CD14-positive monocyte (primary cell): ENCODE measurements around the gene CELF2. TPM values are rescaled to one million over a fixed set of nuclear protein-coding genes. Genes with fewer than 3 reads are reported as not detected.
A peak's percentile ranks its signal among the peaks of the same experiment; 100 is the strongest.

Experiments
- DNase-seq, 3 donors: peaks; one replicate each; pipeline ENCODE4 v3.0.0-alpha.2; 2011 to 2022
- H2AFZ ChIP-seq: 2 replicates; pipeline ENCODE4 v1.6.0; 2012; ENCODE audit warnings: mild to moderate bottlenecking, low read depth, low read length, inconsistent platforms; ENCODE audit not compliant: insufficient read depth, poor library complexity, severe bottlenecking
- H3K27ac ChIP-seq, 2 donors: 1 replicate in 1 of 2; 2 replicates in 1 of 2; pipeline ENCODE4 v1.5.1; 2012 to 2013; ENCODE audit warnings: low read length in 2 of 2, control low read depth in 1 of 2, inconsistent platforms in 1 of 2, low read depth in 1 of 2, mild to moderate bottlenecking in 1 of 2
- H3K27me3 ChIP-seq, 2 donors: one replicate each; pipeline versions ENCODE4 v1.6.0 to v1.6.1; 2011 to 2013; ENCODE audit warnings: low read length in 2 of 2; ENCODE audit not compliant: control insufficient read depth in 2 of 2, insufficient read depth in 2 of 2
- H3K36me3 ChIP-seq, 2 donors: replicated peaks in 1 of 2; 1 replicate in 1 of 2; 2 replicates in 1 of 2; pipeline versions ENCODE4 v1.5.1 to v1.6.1; 2012 to 2013; ENCODE audit warnings: low read length in 2 of 2, control low read depth in 1 of 2, inconsistent platforms in 1 of 2, mild to moderate bottlenecking in 1 of 2; ENCODE audit not compliant: insufficient read depth in 2 of 2, control insufficient read depth in 1 of 2
- H3K4me1 ChIP-seq, 2 donors: 1 replicate in 1 of 2; 2 replicates in 1 of 2; pipeline versions ENCODE4 v1.5.1 to v1.6.1; 2012 to 2013; ENCODE audit warnings: low read length in 2 of 2, control low read depth in 1 of 2, inconsistent platforms in 1 of 2, mild to moderate bottlenecking in 1 of 2, moderate library complexity in 1 of 2; ENCODE audit not compliant: insufficient read depth in 2 of 2, control insufficient read depth in 1 of 2
- H3K4me2 ChIP-seq: replicated peaks from 2 replicates; pipeline ENCODE3; 2012; ENCODE audit warnings: low read length, moderate library complexity, mild to moderate bottlenecking; ENCODE audit not compliant: poor library complexity, severe bottlenecking; ENCODE audit errors: extremely low read depth
- H3K4me3 ChIP-seq, 3 experiments: fragments of 200-600 bp in 1 of 3; sonication (generic) in 1 of 3; replicated peaks in 1 of 3; 1 replicate in 2 of 3; 2 replicates in 1 of 3; pipeline ENCODE4 v1.5.1; 2011 to 2013; ENCODE audit warnings: low read length in 3 of 3, mild to moderate bottlenecking in 3 of 3, control low read depth in 2 of 3, low read depth in 2 of 3, inconsistent platforms in 1 of 3, moderate library complexity in 1 of 3
- H3K79me2 ChIP-seq: 2 replicates; pipeline ENCODE4 v1.6.0; 2012; ENCODE audit warnings: mild to moderate bottlenecking, control low read depth, inconsistent platforms, low read length, moderate library complexity; ENCODE audit not compliant: insufficient read depth
- H3K9ac ChIP-seq: 2 replicates; pipeline ENCODE4 v1.6.0; 2017; ENCODE audit warnings: low read length, mild to moderate bottlenecking; ENCODE audit not compliant: insufficient read depth, poor library complexity, severe bottlenecking
- H3K9me3 ChIP-seq, 2 donors: replicated peaks in 1 of 2; 1 replicate in 1 of 2; 2 replicates in 1 of 2; pipeline versions ENCODE4 v1.5.1 to v1.6.1; 2012 to 2013; ENCODE audit warnings: low read length in 2 of 2, control low read depth in 1 of 2; ENCODE audit not compliant: control insufficient read depth in 1 of 2, insufficient read depth in 1 of 2
- H4K20me1 ChIP-seq: 2 replicates; pipeline ENCODE4 v1.6.0; 2012; ENCODE audit warnings: mild to moderate bottlenecking, low read length, control low read depth, moderate library complexity; ENCODE audit not compliant: insufficient read depth
- H3K27ac Mint-ChIP-seq, 7 donors: one replicate each; pipeline ENCODE4 v1.8.0; 2020; ENCODE audit warnings: mild to moderate bottlenecking in 7 of 7, mixed read lengths in 7 of 7, moderate library complexity in 6 of 7, inconsistent platforms in 2 of 7
- H3K27me3 Mint-ChIP-seq, 3 donors: one replicate each; pipeline ENCODE4 v1.8.0; 2021 to 2022; ENCODE audit warnings: low read depth in 3 of 3, mild to moderate bottlenecking in 3 of 3, mixed read lengths in 3 of 3, moderate library complexity in 3 of 3, inconsistent platforms in 1 of 3
- H3K36me3 Mint-ChIP-seq, 2 donors: one replicate each; pipeline ENCODE4 v1.8.0; 2020; ENCODE audit warnings: mixed read lengths in 2 of 2, inconsistent platforms in 1 of 2, mild to moderate bottlenecking in 1 of 2
- H3K4me1 Mint-ChIP-seq: one replicate; pipeline ENCODE4 v1.8.0; 2020; ENCODE audit warnings: mild to moderate bottlenecking, mixed read lengths
- H3K4me3 Mint-ChIP-seq, 2 donors: one replicate each; pipeline ENCODE4 v1.8.0; 2020; ENCODE audit warnings: mild to moderate bottlenecking in 2 of 2, mixed read lengths in 2 of 2, moderate library complexity in 1 of 2
- H3K9me3 Mint-ChIP-seq, 7 donors: one replicate each; pipeline ENCODE4 v1.8.0; 2020 to 2022; ENCODE audit warnings: mixed read lengths in 7 of 7, mild to moderate bottlenecking in 6 of 7, moderate library complexity in 6 of 7, inconsistent platforms in 2 of 7
- CTCF ChIP-seq: fragments of 200-600 bp; IDR thresholded peaks from one replicate; pipeline ENCODE4 v1.8.0; 2022; ENCODE audit warnings: antibody characterized with exemption, mild to moderate bottlenecking
- WGBS: methylation state at CpG from one replicate; pipeline ENCODE4 v1.1.5; 2013; ENCODE audit warnings: missing lambda C conversion rate; ENCODE audit not compliant: insufficient coverage; 5-methylcytosine and 5-hydroxymethylcytosine counted together
- intact Hi-C, 2 donors: fragments of 100-400 bp; cut with micrococcal nuclease; formaldehyde crosslinking; loops; one replicate each; pipeline versions ENCODE4 v1.15.0 to v1.15.1; 2023
- polyA plus RNA-seq, 3 donors: library from polyadenylated mRNA; depleted of rRNA in 1 of 3; unstranded in 2 of 3; stranded (reverse) in 1 of 3; fragments of 300-500 nt in 2 of 3; fragments of >200 nt in 1 of 3; fragmentation: Illumina TruSeq in 2 of 3; gene quantifications; 1 replicate in 2 of 3; 2 replicates in 1 of 3; pipeline ENCODE4 v1.2.3, GENCODE V29; 2012 to 2021

CELF2 gene
- polyA plus RNA-seq, 3 donors = 53.5 to 93.3 (median 80.5) TPM

GRCh38 chr10:11176746-11177145, 159.1 kb downstream of the CELF2 start:
- no peaks in the 10 kb centered on the region for H3K9me3 ChIP-seq
- H3K4me2 ChIP-seq = peak overlapping the region; percentile 69
- peaks cover 100% of the 10 kb centered on the region for H3K79me2 ChIP-seq
- H3K4me3 ChIP-seq = peak overlapping the region in 2 of 3 experiments; percentile 7 to 58
- peaks cover 78 to 79% of the 10 kb centered on the region in 2 donors for H3K36me3 Mint-ChIP-seq
- H3K27ac ChIP-seq = peak overlapping the region in 1 of 2 donors; percentile 91
- WGBS = no CpG with 5 or more reads among the region's 7 CpGs
- peak; percentile 30 to 36 (median 34) for DNase-seq
- peaks cover 57% of the 10 kb centered on the region for H3K4me1 Mint-ChIP-seq
- peaks cover 0 to 1% (median 0%) of the 10 kb centered on the region in 3 donors for H3K27me3 Mint-ChIP-seq
- H2AFZ ChIP-seq = no peak overlapping the region
- H3K27me3 ChIP-seq = no peaks in the 10 kb centered on the region
- TF ChIP-seq CTCF = no peak
- peak overlapping the region; percentile 51 to 77 for H3K4me3 Mint-ChIP-seq
- intact Hi-C loops = loop anchor here in 1 of 2 donors (1.0 to 5.0 kb wide), 2 partner anchors 11 to 51 kb away; no protein-coding TSS in a partner anchor
- H3K27ac Mint-ChIP-seq = peak overlapping the region; percentile 92 to 97 (median 95)
- H4K20me1 ChIP-seq = peaks cover 100% of the 10 kb centered on the region
- H3K9me3 Mint-ChIP-seq = peaks cover 0 to 4% (median 0%) of the 10 kb centered on the region in 7 donors
- H3K36me3 ChIP-seq = peaks cover 23 to 33% of the 10 kb centered on the region in 2 donors
- peak overlapping the region; percentile 30 for H3K9ac ChIP-seq
- H3K4me1 ChIP-seq = peaks cover 98 to 100% of the 10 kb centered on the region in 2 donors

GRCh38 chr10:11177381-11177780, 159.7 kb downstream of the CELF2 start:
- intact Hi-C loops = loop anchor here in 1 of 2 donors (1.0 to 5.0 kb wide), 2 partner anchors 12 to 50 kb away; no protein-coding TSS in a partner anchor
- H3K36me3 ChIP-seq = peaks cover 30 to 40% of the 10 kb centered on the region in 2 donors
- H3K4me2 ChIP-seq = peak overlapping the region; percentile 69
- Mint-ChIP-seq H3K4me3 (peak overlapping the region in 1 of 2 donors; percentile 72), H3K36me3 (peaks cover 79% of the 10 kb centered on the region in 2 donors), H3K27me3 (peaks cover 0 to 1% (median 0%) of the 10 kb centered on the region in 3 donors), H3K9me3 (peaks cover 0 to 4% (median 0%) of the 10 kb centered on the region in 7 donors), H3K4me1 (peaks cover 63% of the 10 kb centered on the region), H3K27ac (peak overlapping the region; percentile 92 to 97 (median 95))
- 0% methylated on average over 1 of the region's 1 CpG for WGBS
- peak in 2 of 3 donors; percentile 55 to 63 for DNase-seq
- no peak overlapping the region for H2AFZ ChIP-seq
- peaks cover 98 to 100% of the 10 kb centered on the region in 2 donors for H3K4me1 ChIP-seq
- peak overlapping the region; percentile 26 for H3K9ac ChIP-seq
- peak overlapping the region; percentile 50 to 91 for H3K27ac ChIP-seq
- peaks cover 100% of the 10 kb centered on the region for H4K20me1 ChIP-seq
- H3K27me3 ChIP-seq = no peaks in the 10 kb centered on the region
- H3K79me2 ChIP-seq = peaks cover 100% of the 10 kb centered on the region
- no peaks in the 10 kb centered on the region for H3K9me3 ChIP-seq
- peak overlapping the region in 1 of 3 experiments; percentile 58 for H3K4me3 ChIP-seq
- no peak for TF ChIP-seq CTCF
